ENCODE results near the gene SRGAP2C. TPM values are rescaled to one million over a fixed set of nuclear protein-coding genes. Genes with fewer than 3 reads are reported as not detected.
"Not testable (repeated sequence)": the region's sequence is repeated elsewhere in the genome, so short reads cannot be mapped to it uniquely, and the experiment has no call there.

SRGAP2C gene
- 3.2 and 4.3 TPM in 2 replicates for polyA plus RNA-seq (2012; rRNA removed)
- polyA plus RNA-seq (2012; cell fraction: cytosol; rRNA removed): 5.1 and 5.4 TPM in 2 replicates
- polyA plus RNA-seq (2012; cell fraction: nucleus; rRNA removed): 4.1 and 6.0 TPM in 2 replicates

GRCh38 chr1:121184290-121185127 is at the start of gene SRGAP2C, which contains the start of gene FAM72B:
Gene SRGAP2C (plus strand): TSS chr1:121184975. CDS start chr1:121187447, 2,472 bp downstream.
Gene FAM72B (minus strand): TSS chr1:121184340. CDS start chr1:121183489, 851 bp downstream.
- Histone ChIP-seq H3K27ac (ENCODE audit: low read depth in 2 of 2, low read length in 1 of 2) (peak within 1 kb of the TSS in 1 of 2 experiments; percentile 47; a peak in 1 of 4 replicates), H3K4me2 (peak within 1 kb of the TSS; percentile 67; the same call in 1 of the 2 replicates), H3K4me3 (ENCODE audit: low read depth in 2 of 2, low read length in 1 of 2) (peak within 1 kb of the TSS in 1 of 2 experiments; percentile 45; a peak in 2 of 4 replicates), H3K9ac (0 out of 2 replicates have a peak within 1 kb of the TSS, but pooled peaks have one; percentile 28)
- H3K36me3 ChIP-seq (replicated peaks in 1 of 2; ENCODE audit: control insufficient read depth in 1 of 2, insufficient read depth in 2 of 2, low read length in 1 of 2); POLR2A ChIA-PET; H3K9me2 ChIP-seq; H3F3A ChIP-seq (replicated peaks; ENCODE audit: insufficient read depth); H3K79me2 ChIP-seq (ENCODE audit: insufficient read depth); H2AFZ ChIP-seq (ENCODE audit: low read depth); H3K9me3 ChIP-seq; DNase-seq; CTCF ChIA-PET; H3K4me1 ChIP-seq (ENCODE audit: control insufficient read depth in 1 of 2, insufficient read depth in 2 of 2, low read depth in 1 of 2, low read length in 1 of 2); H4K20me1 ChIP-seq (ENCODE audit: insufficient read depth); H3K27me3 ChIP-seq (ENCODE audit: insufficient read depth): not testable (repeated sequence)
- peak; percentile 61; the same call in 1 of the 2 replicates for TF ChIP-seq RFX5 (IDR thresholded peaks at IDR 0.05; ENCODE audit: low read length)
- TF ChIP-seq IRF3 (IDR thresholded peaks at IDR 0.05; ENCODE audit: low read depth, low read length): peak; percentile 41
- peak; percentile 88 for TF ChIP-seq PBX3 (IDR thresholded peaks at IDR 0.05)
- 1% methylated on average over 25 of the region's 54 CpGs for WGBS (ENCODE audit: low lambda C conversion rate)

- H3K36me3 ChIP-seq (replicated peaks in 1 of 2; ENCODE audit: control insufficient read depth in 1 of 2, insufficient read depth in 2 of 2, low read length in 1 of 2); H4K20me1 ChIP-seq (ENCODE audit: insufficient read depth); DNase-seq; H3K4me2 ChIP-seq; H3K9me3 ChIP-seq; H3K79me2 ChIP-seq (ENCODE audit: insufficient read depth); H3K4me3 ChIP-seq (ENCODE audit: low read depth in 2 of 2, low read length in 1 of 2); H3K27ac ChIP-seq (ENCODE audit: low read depth in 2 of 2, low read length in 1 of 2); H3K9me2 ChIP-seq; H3F3A ChIP-seq (replicated peaks; ENCODE audit: insufficient read depth); H2AFZ ChIP-seq (ENCODE audit: low read depth); H3K27me3 ChIP-seq (ENCODE audit: insufficient read depth); H3K4me1 ChIP-seq (ENCODE audit: control insufficient read depth in 1 of 2, insufficient read depth in 2 of 2, low read depth in 1 of 2, low read length in 1 of 2); POLR2A ChIA-PET; H3K9ac ChIP-seq; CTCF ChIA-PET: not testable (repeated sequence)
- no CpG with 5 or more reads among the region's 6 CpGs for WGBS (ENCODE audit: low lambda C conversion rate)
Measured at GRCh38 chr1:121140393-121140792, 44.4 kb upstream of the SRGAP2C start.

- H3F3A ChIP-seq (replicated peaks; ENCODE audit: insufficient read depth); POLR2A ChIA-PET; CTCF ChIA-PET; H3K4me2 ChIP-seq; H3K9me2 ChIP-seq; H3K9me3 ChIP-seq; H3K4me1 ChIP-seq (ENCODE audit: control insufficient read depth in 1 of 2, insufficient read depth in 2 of 2, low read depth in 1 of 2, low read length in 1 of 2); H4K20me1 ChIP-seq (ENCODE audit: insufficient read depth); H3K36me3 ChIP-seq (replicated peaks in 1 of 2; ENCODE audit: control insufficient read depth in 1 of 2, insufficient read depth in 2 of 2, low read length in 1 of 2); H3K9ac ChIP-seq; H3K4me3 ChIP-seq (ENCODE audit: low read depth in 2 of 2, low read length in 1 of 2); H2AFZ ChIP-seq (ENCODE audit: low read depth); H3K79me2 ChIP-seq (ENCODE audit: insufficient read depth); H3K27ac ChIP-seq (ENCODE audit: low read depth in 2 of 2, low read length in 1 of 2); DNase-seq; H3K27me3 ChIP-seq (ENCODE audit: insufficient read depth): not testable (repeated sequence)
- 0% methylated on average over 2 of the region's 9 CpGs for WGBS (ENCODE audit: low lambda C conversion rate)
Measured at GRCh38 chr1:121148489-121149190, 36.1 kb upstream of the SRGAP2C start.

GRCh38 chr1:121151294-121151693 is 33.5 kb upstream of the SRGAP2C start:
- H3F3A ChIP-seq (replicated peaks; ENCODE audit: insufficient read depth); H3K36me3 ChIP-seq (replicated peaks in 1 of 2; ENCODE audit: control insufficient read depth in 1 of 2, insufficient read depth in 2 of 2, low read length in 1 of 2); H4K20me1 ChIP-seq (ENCODE audit: insufficient read depth); H3K27me3 ChIP-seq (ENCODE audit: insufficient read depth); H3K27ac ChIP-seq (ENCODE audit: low read depth in 2 of 2, low read length in 1 of 2); H2AFZ ChIP-seq (ENCODE audit: low read depth); H3K9me2 ChIP-seq; H3K4me1 ChIP-seq (ENCODE audit: control insufficient read depth in 1 of 2, insufficient read depth in 2 of 2, low read depth in 1 of 2, low read length in 1 of 2); DNase-seq; H3K4me3 ChIP-seq (ENCODE audit: low read depth in 2 of 2, low read length in 1 of 2); H3K79me2 ChIP-seq (ENCODE audit: insufficient read depth); H3K4me2 ChIP-seq; H3K9ac ChIP-seq; CTCF ChIA-PET; H3K9me3 ChIP-seq; POLR2A ChIA-PET: not testable (repeated sequence)
- 80% methylated on average over 1 of the region's 1 CpG for WGBS (ENCODE audit: low lambda C conversion rate)

GRCh38 chr1:121152788-121153187 is 32.0 kb upstream of the SRGAP2C start:
- CTCF ChIA-PET; H4K20me1 ChIP-seq (ENCODE audit: insufficient read depth); H3K9me3 ChIP-seq; H3K4me1 ChIP-seq (ENCODE audit: control insufficient read depth in 1 of 2, insufficient read depth in 2 of 2, low read depth in 1 of 2, low read length in 1 of 2); H3K79me2 ChIP-seq (ENCODE audit: insufficient read depth); POLR2A ChIA-PET; H3K36me3 ChIP-seq (replicated peaks in 1 of 2; ENCODE audit: control insufficient read depth in 1 of 2, insufficient read depth in 2 of 2, low read length in 1 of 2); DNase-seq; H3K4me3 ChIP-seq (ENCODE audit: low read depth in 2 of 2, low read length in 1 of 2); H3K9me2 ChIP-seq; H3K27ac ChIP-seq (ENCODE audit: low read depth in 2 of 2, low read length in 1 of 2); H3K27me3 ChIP-seq (ENCODE audit: insufficient read depth); H3F3A ChIP-seq (replicated peaks; ENCODE audit: insufficient read depth); H3K9ac ChIP-seq; H2AFZ ChIP-seq (ENCODE audit: low read depth); H3K4me2 ChIP-seq: not testable (repeated sequence)
